Activated CD8-positive, alpha-beta memory T cell treated with anti-CD3 and anti-CD28 coated beads, Interleukin-2, amount 50 U/mL, for 4 hours (primary cell): Measurements from ENCODE around the gene SPACA4.
A peak's percentile ranks its signal among the peaks of the same experiment; 100 is the strongest.
"Not testable (repeated sequence)": the region's sequence is repeated elsewhere in the genome, so short reads cannot be mapped to it uniquely, and the experiment has no call there.

Experiments
- DNase-seq: peaks from one replicate; pipeline ENCODE4 v3.0.0-alpha.2; 2020

SPACA4 gene, protein sequence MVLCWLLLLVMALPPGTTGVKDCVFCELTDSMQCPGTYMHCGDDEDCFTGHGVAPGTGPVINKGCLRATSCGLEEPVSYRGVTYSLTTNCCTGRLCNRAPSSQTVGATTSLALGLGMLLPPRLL

DNA sequence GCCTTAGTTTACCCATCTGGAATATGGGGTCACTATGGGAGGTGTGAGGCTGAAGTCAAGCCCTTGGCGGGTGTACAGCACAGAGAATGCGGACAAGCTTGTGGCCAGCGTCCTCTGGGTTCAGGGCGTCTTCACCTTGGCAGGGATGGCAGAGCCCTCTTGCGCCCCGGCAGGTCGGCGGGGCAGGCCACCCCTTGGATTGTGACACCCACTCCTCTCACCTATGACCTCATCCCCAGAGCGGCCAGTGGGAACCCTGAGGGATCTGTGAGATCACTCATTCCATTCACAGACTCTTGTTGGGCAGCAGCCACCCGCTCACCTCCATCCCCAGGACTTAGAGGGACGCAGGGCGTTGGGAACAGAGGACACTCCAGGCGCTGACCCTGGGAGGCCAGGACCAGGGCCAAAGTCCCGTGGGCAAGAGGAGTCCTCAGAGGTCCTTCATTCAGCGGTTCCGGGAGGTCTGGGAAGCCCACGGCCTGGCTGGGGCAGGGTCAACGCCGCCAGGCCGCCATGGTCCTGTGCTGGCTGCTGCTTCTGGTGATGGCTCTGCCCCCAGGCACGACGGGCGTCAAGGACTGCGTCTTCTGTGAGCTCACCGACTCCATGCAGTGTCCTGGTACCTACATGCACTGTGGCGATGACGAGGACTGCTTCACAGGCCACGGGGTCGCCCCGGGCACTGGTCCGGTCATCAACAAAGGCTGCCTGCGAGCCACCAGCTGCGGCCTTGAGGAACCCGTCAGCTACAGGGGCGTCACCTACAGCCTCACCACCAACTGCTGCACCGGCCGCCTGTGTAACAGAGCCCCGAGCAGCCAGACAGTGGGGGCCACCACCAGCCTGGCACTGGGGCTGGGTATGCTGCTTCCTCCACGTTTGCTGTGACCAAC lies at the start of gene SPACA4:
SPACA4 (plus strand) TSS at position 280 of the 896 bp plus-strand sequence; CDS start at position 517, 237 bp downstream.
- DNase-seq, result no peak

DNA sequence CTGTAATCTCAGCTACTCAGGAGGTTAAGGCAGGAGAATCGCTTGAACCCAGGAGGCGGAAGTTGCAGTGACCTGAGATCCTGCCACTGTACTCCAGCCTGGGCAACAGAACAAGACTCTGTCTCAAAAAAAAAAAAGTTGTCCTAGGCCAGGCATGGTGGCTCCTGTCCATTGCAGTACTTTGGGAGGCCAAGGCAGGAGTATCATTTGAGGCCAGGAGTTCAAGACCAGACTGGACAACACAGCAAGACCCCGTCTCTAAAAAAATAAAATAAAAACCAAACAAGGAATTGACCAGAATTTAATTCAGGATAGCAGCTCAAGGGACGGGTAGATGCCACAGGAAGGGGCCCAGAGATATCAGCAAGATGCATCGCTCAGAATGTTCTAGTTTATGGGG lies 49.7 kb upstream of the SPACA4 start:
- DNase-seq, result no peak

DNA sequence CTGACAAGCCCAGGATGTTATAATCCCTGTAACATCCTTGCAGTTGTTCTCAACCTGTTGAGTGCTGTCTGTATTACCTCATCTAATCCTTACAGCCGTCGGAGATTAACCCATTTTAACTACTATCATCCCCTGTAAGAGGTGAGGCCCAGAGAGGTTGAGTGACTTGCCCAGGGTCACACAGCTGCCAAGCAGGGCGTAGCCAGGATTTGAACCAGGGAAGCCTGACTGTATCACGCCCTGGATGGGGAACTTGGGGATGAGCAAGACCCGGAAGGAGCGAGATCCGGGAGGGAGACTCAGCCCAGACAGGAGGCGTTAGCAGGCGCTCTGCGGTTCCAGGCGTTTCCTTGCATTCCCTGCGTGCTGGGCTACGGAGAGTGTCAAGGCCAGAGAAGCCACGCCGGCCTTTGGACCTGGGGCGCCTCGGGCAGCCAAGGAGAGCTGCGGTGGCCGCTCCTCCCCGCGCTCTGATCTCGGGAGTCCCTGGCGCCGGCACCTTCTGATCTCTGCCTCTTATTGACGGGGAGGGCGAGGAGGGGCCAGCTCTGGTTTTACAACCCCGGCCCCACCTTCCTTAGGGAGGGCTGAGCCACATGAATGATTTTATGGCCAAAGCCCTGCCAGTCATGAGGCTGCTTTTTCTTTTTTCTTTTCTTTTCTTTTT lies 48.4 kb upstream of the SPACA4 start:
- no peak for DNase-seq

DNA sequence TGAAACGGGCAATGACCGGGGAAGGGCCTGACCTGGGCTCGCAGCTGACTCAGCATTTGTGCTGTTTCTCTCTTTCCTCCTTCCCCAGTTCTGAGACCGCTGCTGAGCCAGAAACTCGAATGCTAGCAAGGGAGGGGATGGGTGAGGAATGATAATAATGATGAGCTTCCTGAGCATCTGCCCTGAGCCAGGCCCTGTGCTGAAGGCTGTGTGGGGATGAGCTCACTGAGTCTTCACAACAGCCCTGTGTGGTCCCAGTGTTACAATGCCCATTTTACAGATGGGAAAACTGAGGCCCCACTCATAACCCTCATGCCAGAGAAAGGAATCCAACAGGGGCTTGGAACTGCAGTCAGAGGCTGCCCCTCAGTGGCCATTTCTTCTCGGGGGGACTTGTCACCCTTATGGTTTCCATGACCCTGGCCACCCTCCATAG lies 46.4 kb upstream of the SPACA4 start:
- no peak for DNase-seq

DNA sequence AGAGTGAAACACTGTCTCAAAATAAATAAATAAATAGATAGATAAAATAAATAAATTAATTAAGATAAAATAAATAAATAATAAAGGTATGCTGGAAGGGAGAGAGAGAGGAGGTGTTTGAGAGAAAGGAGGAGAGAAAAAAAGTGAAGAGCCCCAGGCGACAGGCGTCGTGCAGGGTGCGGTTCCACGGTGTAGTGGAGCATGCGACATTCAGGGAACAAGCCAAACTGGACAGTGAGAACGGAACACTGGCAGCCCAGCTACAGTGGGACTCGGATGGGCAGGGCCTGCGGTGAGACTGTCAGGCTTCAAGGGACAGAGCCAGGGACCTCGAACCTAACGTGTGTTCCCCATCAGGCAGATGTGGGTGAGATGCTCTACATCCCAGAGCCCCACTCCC lies 45.1 kb upstream of the SPACA4 start:
- no peak for DNase-seq

DNA sequence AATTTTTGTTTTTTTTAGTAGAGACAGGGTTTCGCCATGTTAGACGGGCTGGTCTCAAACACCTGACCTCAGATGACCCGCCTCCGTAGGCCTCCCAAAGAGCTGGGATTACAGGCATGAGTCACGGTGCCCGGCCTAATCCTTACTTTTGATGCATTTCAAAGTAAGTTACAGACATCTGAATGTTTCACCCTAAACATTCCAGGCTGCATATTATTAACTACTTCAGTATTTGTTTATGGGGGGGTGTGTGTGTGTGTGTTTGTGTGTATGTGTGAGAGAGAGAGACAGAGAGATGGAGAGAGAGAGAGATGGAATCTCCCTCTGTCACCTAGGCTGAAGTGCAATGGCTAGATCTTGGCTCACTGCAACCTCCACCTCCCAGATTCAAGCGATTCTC lies 41.5 kb upstream of the SPACA4 start:
- no peak for DNase-seq

DNA sequence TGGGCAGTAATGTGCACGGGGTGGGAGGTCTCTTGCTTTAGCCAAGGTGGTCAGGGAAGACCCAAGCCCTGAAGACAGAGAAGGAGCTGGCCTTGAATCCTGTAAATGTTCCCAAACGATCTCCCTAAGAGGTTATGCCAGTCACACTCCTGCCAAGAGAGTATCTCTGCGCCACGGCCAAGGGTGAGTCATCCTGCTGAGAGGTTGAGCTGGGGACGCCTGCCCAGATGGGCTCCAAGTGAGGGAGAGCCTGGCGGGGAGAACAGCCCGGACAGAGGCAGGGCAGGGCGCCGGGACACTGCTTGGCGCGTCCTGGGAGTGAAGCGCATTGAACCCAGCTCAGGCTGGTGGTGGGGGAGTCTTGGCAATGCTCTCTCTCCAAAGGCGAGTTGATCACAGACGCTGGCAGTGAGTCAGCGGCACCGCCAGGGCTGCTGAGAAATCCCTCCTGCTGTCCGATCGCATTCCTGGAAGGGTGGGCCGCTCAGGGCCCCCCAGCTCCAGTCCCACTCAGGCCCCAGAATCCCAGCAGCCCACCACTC lies 38.1 kb upstream of the SPACA4 start:
- DNase-seq, result no peak

DNA sequence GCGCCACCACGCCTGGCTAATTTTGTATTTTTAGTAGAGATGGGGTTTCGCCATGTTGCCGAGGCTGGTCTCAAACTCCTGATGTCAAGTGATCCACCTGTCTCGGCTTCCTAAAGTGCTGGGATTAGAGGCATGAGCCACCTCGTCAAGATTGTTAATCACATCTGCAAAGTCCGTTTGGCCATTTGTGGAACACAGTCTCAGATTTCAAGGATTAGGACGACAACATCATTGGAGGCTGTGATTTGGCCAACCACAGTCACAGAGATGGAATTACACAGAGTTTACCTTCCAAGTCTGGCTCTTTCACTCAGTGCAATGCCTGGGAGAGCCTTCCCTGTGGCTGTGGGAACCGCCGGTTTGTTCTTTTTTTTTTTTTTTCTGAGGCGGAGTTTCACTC lies 36.7 kb upstream of the SPACA4 start:
- DNase-seq, result no peak

DNA sequence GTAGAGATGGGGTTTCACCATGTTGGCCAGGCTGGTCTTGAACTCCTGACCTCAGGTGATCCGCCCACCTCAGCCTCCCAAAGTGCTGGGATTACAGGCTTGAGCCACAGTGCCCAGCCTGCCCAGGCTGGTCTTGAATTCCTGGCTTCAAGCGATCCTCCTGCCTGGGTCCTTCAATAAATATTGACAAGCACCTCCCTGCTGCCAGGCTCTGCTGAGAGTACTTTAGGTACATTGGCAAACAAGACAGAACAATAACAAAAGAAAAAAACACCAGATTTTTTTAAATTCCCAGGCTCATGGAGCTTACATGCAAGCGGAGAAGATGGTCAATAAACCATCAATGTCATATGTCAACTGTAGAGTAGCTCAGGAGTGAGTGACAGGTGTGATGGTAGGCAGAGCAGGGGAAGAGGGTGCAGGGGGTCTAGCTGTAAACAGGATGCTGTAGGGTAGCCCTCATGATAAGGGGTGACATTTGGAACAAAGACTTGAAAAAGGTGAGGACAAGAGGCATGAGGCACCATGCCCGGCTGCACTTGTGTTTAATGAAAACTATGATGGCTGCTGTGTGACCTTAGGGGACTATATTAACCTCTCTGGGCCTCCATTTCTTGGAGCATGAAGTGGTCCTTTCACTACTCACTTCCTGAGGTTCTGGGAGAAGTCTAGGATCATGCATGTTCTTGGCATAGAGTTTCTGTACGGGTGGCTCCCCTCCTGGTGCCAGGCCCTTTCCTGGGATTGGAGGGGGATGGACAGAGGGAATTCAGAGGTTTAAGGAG lies 35.0 kb upstream of the SPACA4 start:
- no peak for DNase-seq

DNA sequence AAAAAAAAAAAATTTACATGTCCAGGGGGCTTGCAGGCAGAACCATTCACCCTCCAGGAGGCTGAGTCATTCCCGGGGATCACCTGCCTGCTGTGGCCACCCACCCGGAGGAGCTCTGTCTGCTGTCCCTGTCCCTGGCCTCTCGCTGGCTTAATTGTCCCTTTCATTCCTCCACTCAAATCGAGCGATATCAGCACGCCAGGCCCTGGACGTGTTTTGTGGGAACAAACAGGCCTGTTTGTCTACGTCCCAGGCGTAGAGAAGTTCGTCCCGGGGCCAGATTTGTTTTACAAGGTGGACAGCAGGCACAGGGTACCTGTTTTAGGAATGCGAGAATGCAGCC lies 33.4 kb upstream of the SPACA4 start:
- no peak for DNase-seq

DNA sequence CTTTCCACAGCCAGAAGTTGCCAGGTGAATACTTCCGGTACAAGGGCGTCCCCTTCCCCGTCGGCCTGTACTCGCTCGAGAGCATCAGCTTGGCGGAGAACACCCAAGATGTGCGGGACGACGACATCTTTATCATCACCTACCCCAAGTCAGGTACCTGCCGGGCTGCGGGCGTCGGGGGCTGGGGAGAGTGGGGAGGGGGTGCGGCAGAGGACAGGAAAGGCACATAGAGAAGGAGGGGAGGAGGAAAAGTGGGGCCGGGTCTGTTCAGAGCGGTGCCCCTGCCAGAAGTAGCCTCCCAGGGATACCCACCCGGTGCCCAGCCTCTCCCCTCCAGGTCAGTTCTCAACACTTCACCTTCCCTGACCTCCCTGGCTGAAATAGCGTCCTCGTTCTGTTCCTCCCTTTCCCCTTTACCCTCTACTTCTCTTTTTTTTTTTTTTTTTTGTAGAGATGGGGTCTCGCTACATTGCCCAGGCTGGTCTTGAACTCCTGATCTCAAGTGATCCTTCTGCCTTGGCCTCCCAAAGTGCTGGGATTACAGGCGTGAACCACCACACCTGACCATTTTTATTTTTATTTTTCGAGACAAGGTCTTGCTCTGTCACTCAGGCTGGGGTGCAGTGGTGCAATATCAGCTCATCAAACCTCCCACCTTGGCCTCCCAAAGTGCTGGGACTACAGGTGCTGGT lies 30.5 kb upstream of the SPACA4 start:
- no peak for DNase-seq

DNA sequence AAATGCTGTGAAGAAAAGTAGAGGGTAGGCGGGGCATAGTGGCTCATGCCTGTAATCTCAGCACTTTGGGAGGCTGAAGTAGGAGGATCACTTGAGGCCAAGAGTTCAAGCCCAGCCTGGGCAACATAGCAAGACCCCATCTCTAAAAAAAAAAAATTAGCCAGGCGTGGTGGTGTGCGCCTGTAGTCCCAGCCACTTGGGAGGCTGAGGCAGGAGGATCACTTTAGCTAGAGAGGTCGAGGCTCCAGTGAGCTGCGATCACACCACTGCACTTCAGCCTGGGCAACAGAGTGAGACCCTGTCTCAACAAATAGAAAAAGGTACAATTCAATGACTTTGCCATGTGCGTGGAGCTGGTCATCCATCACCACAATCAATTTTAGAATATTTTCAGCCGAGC lies 28.6 kb upstream of the SPACA4 start:
- not testable (repeated sequence) for DNase-seq

DNA sequence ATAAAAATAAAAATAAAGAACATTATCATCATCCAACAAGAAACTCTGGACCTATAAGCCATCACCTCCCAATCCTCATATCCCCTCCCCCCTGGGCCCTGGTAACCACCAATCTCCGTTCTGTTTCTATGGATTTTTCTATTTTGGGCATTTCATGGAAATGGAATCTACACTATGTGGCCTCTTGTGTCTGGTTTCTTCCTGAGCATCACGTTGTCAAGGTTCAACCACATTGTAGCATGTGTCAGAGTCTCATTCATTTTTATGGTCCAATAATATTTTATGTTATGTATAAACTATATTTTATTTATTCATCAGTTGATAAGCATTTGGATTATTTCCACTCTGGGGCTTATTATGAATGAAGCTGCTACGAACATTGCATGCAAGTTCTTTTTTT lies 27.7 kb upstream of the SPACA4 start:
- DNase-seq, result no peak

DNA sequence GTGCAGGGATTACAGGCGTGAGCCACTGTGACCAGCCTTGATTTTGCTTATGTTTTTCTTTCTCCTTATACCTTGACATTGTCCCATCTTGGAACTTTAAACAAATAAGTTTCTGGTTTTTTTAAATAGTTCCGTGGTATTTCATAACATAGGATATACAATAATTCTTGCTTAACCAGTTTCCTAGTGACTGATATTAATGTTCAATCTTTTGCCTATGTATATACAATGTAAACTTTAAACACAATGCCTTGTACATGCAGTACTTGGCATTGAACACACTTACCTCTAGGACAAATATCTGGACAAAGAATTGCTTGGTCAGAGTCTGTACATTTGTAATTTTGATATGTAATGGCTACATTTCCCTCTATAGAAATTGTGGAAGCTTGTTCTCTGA lies 24.4 kb upstream of the SPACA4 start:
- no peak for DNase-seq

DNA sequence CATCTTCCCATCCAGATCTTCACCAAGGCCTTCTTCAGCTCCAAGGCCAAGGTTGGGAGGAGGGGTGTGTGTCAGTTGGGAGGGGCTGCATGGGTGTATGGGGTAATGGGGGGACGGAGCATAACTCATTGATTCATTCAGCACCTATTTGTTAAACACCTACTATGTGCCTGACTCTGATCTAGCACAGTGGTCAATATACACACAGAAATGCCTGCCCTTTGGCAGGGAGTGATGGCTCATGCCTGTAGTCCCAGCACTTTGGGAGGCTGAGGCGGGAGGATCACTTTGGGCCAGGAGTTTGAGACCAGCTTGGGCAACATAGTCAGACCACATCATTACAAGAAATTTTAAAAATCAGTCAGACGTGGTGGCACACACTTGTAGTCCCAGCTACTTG lies 19.2 kb upstream of the SPACA4 start:
- DNase-seq, result no peak

DNA sequence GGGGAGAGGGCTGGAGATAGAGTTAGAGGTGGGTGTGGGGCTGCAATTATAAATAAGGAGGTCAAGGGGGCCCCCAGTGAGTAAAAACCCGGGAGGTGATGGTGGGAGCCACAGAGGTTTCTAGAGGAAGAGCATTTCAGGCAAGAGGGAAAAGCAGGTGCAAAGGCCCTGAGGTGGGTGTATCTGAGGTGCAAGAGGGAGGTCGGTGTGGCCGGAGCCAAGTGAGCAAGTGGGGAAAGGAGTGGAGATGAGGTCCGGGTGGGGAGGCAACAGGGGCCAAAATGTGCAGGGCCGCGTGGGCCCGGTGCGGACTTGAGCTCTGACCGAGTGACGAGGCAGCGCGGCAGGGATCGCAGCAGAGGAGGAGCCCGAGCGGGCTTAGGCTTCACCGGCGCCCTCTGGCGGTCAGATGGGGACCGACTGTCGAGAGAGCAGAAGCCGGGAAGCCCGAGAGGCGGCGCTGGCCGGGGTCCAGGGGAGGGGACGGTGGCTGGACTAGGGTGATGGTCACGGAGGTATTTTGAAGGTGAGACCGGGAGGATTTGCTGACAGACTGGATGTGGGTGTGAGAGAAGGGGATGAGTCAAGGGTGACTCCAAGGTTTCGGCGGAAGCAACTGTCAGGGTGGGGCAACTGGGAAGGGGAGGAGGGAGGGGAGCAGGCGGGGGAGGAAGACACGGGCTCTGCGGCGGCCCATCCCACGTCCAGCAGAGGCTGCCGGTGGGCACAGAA lies 17.7 kb upstream of the SPACA4 start:
- DNase-seq, result peak; percentile 85

DNA sequence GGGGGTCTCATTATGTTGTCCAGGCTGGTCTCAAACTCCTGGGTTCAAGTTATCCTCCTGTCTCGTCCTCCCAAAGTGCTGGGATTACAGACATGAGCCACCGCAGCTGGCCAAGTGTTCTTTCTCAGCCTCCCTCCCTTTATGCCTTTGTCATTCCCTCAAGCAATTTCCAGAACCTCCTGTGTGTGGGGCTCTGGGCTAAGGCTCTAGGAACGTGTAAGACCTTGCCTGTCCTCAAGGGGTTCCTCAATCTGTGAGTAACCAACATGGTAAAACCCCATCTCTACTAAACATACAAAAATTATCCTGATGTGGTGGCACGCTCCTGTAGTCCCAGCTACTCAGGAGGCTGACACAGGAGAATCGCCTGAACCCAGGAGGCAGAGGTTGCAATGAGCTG lies 15.5 kb upstream of the SPACA4 start:
- no peak for DNase-seq

DNA sequence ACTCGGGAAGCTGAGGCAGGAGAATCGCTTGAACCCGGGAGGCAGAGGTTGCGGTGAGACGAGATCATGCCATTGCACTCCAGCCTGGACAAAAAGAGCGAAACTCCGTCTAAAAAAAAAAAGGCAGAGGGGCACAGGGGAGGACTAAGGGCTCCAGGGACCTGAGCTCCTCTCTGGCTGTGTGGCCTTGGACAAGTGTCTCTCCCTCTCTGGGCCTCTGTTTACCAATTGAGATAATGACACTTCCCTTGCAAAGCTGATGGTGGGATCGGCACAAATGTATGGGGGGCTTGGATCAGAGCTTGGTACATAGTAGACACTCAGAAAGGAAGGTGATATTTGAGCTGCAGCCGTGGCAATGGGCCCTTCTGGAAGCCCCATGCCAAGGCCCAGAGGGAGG lies 11.4 kb upstream of the SPACA4 start:
- no peak for DNase-seq

DNA sequence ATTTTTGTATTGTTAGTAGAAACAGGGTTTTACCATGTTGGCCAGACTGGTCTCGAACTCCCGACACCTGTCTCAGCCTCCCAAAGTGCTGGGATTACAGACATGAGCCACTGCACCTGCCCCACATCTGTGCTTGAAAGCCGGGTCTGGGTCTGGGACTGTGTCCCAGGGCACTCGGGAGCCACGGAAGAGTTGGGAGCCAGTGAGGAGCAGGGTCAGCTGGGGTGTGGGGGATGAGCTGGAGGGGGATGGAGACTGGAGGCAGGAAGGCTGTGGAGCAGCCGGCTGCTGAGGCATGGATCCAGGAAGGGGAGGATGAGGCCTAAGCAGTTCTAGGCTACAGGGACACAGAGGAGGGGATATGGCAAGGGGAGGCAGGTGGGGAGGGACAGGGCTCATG lies 10.7 kb upstream of the SPACA4 start:
- no peak for DNase-seq

DNA sequence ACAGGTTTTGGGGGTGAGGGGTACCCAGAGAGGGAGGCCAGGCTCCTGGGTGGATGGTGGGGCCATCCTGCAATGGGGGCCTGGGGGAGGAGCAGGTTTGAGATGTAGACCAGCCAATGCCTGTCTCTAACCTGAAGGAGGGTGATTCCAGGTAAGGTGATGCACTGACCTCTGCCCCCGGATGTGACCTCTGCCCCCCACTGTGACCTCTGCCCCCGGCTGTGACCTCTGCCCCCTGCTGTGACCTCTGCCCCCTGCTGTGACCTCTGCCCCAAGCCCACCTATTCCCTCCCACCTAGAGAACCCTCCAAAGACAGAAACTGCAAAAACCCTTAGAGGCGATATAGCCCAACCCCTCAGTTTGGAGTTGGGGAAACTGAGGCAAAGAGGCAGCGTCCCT lies 10.3 kb upstream of the SPACA4 start:
- no peak for DNase-seq

DNA sequence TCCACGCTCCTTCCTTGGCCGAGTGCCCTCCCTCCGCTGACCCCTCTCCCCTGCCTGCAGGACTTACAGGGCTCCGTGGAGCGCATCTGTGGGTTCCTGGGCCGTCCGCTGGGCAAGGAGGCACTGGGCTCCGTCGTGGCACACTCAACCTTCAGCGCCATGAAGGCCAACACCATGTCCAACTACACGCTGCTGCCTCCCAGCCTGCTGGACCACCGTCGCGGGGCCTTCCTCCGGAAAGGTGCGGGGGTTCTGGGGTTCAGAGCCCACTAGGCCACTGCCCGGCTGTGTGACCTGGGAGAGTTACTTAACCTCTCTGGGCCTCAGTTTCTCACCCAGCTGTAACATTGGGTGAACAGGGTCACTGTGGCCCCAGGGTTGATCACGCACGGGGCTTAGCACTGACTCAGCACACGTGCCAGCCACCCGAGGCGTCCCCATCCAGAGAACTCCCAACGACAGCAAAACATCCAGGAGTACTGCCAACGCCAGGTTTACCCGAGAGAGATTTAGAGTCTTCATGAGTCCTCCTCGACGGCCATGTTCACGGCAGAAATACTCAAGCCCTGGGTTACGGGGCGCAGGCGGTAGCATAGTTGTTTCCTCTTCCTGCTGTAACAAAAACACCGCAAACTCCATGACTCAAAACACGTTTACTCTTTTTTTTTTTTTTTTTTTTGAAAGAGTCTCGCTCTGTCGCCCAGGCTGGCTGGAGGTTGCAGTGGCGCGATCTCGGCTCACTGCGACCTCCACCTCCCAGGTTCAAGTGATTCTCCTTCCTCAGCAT lies 9.7 kb upstream of the SPACA4 start:
- peak; percentile 33 for DNase-seq
